WTC11 (cell line): ENCODE measurements around the gene HTR1B. TPM values are rescaled to one million over a fixed set of nuclear protein-coding genes. Genes with fewer than 3 reads are reported as not detected.
A peak's percentile ranks its signal among the peaks of the same experiment; 100 is the strongest.

ENCODE experiments used
- ATAC-seq: fragments of 200-7000 bp; cut with Tn5 transposase; 2 replicates; pipeline ENCODE4 v1.10.0; 2021; ENCODE audit warnings: mild to moderate bottlenecking, moderate library complexity
- CTCF ChIA-PET: fragments of 300-600 bp; sonication (Branson Sonifier 250); formaldehyde crosslinking; loops from one replicate; lab custom pipeline; 2021; ENCODE audit warnings: antibody characterized with exemption; lab: Charles Lee
- POLR2A ChIA-PET: fragments of 350-600 bp; sonication (Branson Sonifier 250); formaldehyde crosslinking; loops from one replicate; lab custom pipeline; 2021; ENCODE audit warnings: antibody characterized with exemption; lab: Charles Lee
- DNase-seq: peaks from one replicate; pipeline ENCODE4 v3.0.0; 2021; ENCODE audit warnings: low spot score
- H3K27ac Mint-ChIP-seq: 2 replicates; pipeline ENCODE4 v1.8.0; 2021; ENCODE audit warnings: mixed read lengths
- H3K27me3 Mint-ChIP-seq: 2 replicates; pipeline ENCODE4 v1.8.0; 2021; ENCODE audit warnings: low read depth, mild to moderate bottlenecking, moderate library complexity, mixed read lengths
- H3K36me3 Mint-ChIP-seq: 2 replicates; pipeline ENCODE4 v1.8.0; 2021; ENCODE audit warnings: mixed read lengths
- H3K4me1 Mint-ChIP-seq: 2 replicates; pipeline ENCODE4 v1.8.0; 2022; ENCODE audit warnings: mixed read lengths
- H3K4me3 Mint-ChIP-seq: 2 replicates; pipeline ENCODE4 v1.8.0; 2021; ENCODE audit warnings: mild to moderate bottlenecking, moderate library complexity, mixed read lengths
- H3K9me3 Mint-ChIP-seq: 2 replicates; pipeline ENCODE4 v1.8.0; 2021; ENCODE audit warnings: mixed read lengths
- AFF4 ChIP-seq: sonication (generic); formaldehyde crosslinking; IDR thresholded peaks from 2 replicates; pipeline ENCODE4 v1.8.1; 2023; ENCODE audit warnings: mild to moderate bottlenecking, missing genetic modification reagents, borderline replicate concordance
- CDX4 ChIP-seq: fragments of 250-450 bp; sonication (Bioruptor Pico); IDR thresholded peaks from 2 replicates; pipeline ENCODE4 v1.9.0; 2021; ENCODE audit warnings: moderate library complexity, mild to moderate bottlenecking, inconsistent platforms, borderline replicate concordance
- E2F5 ChIP-seq: sonication (generic); formaldehyde crosslinking; IDR thresholded peaks from 2 replicates; pipeline ENCODE4 v1.8.1; 2022; ENCODE audit warnings: mild to moderate bottlenecking, moderate library complexity, missing genetic modification reagents
- ERG ChIP-seq: fragments of 250-450 bp; sonication (Bioruptor Pico); IDR thresholded peaks from 2 replicates; pipeline ENCODE4 v1.8.0; 2021; ENCODE audit warnings: mild to moderate bottlenecking
- ESRRA ChIP-seq: sonication (generic); formaldehyde crosslinking; IDR thresholded peaks from 2 replicates; pipeline ENCODE4 v1.8.1; 2022; ENCODE audit warnings: mild to moderate bottlenecking, missing genetic modification reagents, borderline replicate concordance
- FOXP4 ChIP-seq: sonication (generic); formaldehyde crosslinking; IDR thresholded peaks from 2 replicates; pipeline ENCODE4 v1.8.0; 2022; ENCODE audit warnings: mild to moderate bottlenecking, missing genetic modification reagents
- JAZF1 ChIP-seq: fragments of 250-450 bp; sonication (Bioruptor Pico); IDR thresholded peaks from 2 replicates; pipeline ENCODE4 v1.9.0; 2021; ENCODE audit warnings: moderate library complexity, mild to moderate bottlenecking, inconsistent platforms
- MXD4 ChIP-seq: fragments of 250-450 bp; sonication (Bioruptor Pico); IDR thresholded peaks from 2 replicates; pipeline ENCODE4 v1.8.0; 2021; ENCODE audit warnings: mild to moderate bottlenecking, moderate library complexity, borderline replicate concordance
- NFATC4 ChIP-seq: fragments of 250-450 bp; sonication (Bioruptor Pico); IDR thresholded peaks from 2 replicates; pipeline ENCODE4 v1.9.0; 2021; ENCODE audit warnings: mild to moderate bottlenecking
- NFE2L1 ChIP-seq: sonication (generic); formaldehyde crosslinking; IDR thresholded peaks from 2 replicates; pipeline ENCODE4 v1.8.1; 2023; ENCODE audit warnings: missing genetic modification reagents
- NR3C1 ChIP-seq: sonication (generic); formaldehyde crosslinking; conservative IDR thresholded peaks from 2 replicates; pipeline ENCODE4 v1.8.1; 2023; ENCODE audit warnings: low read depth, mild to moderate bottlenecking, missing genetic modification reagents
- PREB ChIP-seq: sonication (generic); formaldehyde crosslinking; IDR thresholded peaks from 2 replicates; pipeline ENCODE4 v1.8.1; 2022; ENCODE audit warnings: mild to moderate bottlenecking, missing genetic modification reagents, moderate library complexity, borderline replicate concordance
- RELA ChIP-seq: sonication (generic); formaldehyde crosslinking; IDR thresholded peaks from 2 replicates; pipeline ENCODE4 v1.8.1; 2022; ENCODE audit warnings: missing genetic modification reagents, mild to moderate bottlenecking, borderline replicate concordance
- USF2 ChIP-seq: sonication (generic); formaldehyde crosslinking; IDR thresholded peaks from 2 replicates; pipeline ENCODE4 v1.8.1; 2023; ENCODE audit warnings: mild to moderate bottlenecking, missing genetic modification reagents, moderate library complexity
- ZNF138 ChIP-seq: sonication (generic); formaldehyde crosslinking; conservative IDR thresholded peaks from 2 replicates; pipeline ENCODE4 v1.8.1; 2022; ENCODE audit warnings: mild to moderate bottlenecking, moderate library complexity, missing genetic modification reagents
- ZNF232 ChIP-seq: sonication (generic); formaldehyde crosslinking; IDR thresholded peaks from 2 replicates; pipeline ENCODE4 v1.8.0; 2022; ENCODE audit warnings: mild to moderate bottlenecking, missing genetic modification reagents
- ZNF416 ChIP-seq: fragments of 250-450 bp; sonication (Bioruptor Pico); IDR thresholded peaks from 2 replicates; pipeline ENCODE4 v1.9.0; 2021; ENCODE audit warnings: mild to moderate bottlenecking, inconsistent platforms
- ZNF423 ChIP-seq: fragments of 250-450 bp; sonication (Bioruptor Pico); IDR thresholded peaks from 2 replicates; pipeline ENCODE4 v2.1.2; 2022; ENCODE audit warnings: mild to moderate bottlenecking, moderate library complexity
- total RNA-seq: library from RNA; stranded (reverse); gene quantifications from 3 replicates; pipeline ENCODE4 v1.2.3, GENCODE V29; 2021

Gene HTR1B
- total RNA-seq, 1 experiment from 2014 or later: 1.5 TPM

GRCh38 chr6:77466451-77467437 is 3.5 kb upstream of the HTR1B start:
- Mint-ChIP-seq H3K4me1 (peaks cover 25% of the 10 kb centered on the region), H3K27me3 (peaks cover 78% of the 10 kb centered on the region), H3K9me3 (no peaks in the 10 kb centered on the region), H3K4me3 (peak overlapping the region; percentile 93), H3K27ac (no peak overlapping the region), H3K36me3 (no peaks in the 10 kb centered on the region)
- peak; percentile 18 for ATAC-seq
- POLR2A ChIA-PET: interaction anchor here (1.4 kb wide), 1 partner anchor 183 kb away, joined by 5 read pairs; no protein-coding TSS in a partner anchor
- TF ChIP-seq RELA (CRISPR knock-in tag) (no peak), JAZF1 (no peak), CDX4 (no peak), ESRRA (no peak)
- DNase-seq: peak; percentile 45
- CTCF ChIA-PET: interaction anchor here (0.8 to 2.4 kb wide), 10 partner anchors 9 to 1047 kb away, joined by 3 to 20 read pairs (median 4); no protein-coding TSS in a partner anchor

GRCh38 chr6:77466055-77466450 is 2.8 kb upstream of the HTR1B start:
- peak; percentile 25 for ATAC-seq
- Mint-ChIP-seq H3K4me3 (peak overlapping the region; percentile 93), H3K36me3 (no peaks in the 10 kb centered on the region), H3K27ac (no peak overlapping the region), H3K9me3 (no peaks in the 10 kb centered on the region), H3K27me3 (peaks cover 82% of the 10 kb centered on the region), H3K4me1 (peaks cover 28% of the 10 kb centered on the region)
- CTCF ChIA-PET: interaction anchor here (1.0 to 2.4 kb wide), 8 partner anchors 9 to 184 kb away, joined by 3 to 20 read pairs (median 4); no protein-coding TSS in a partner anchor
- DNase-seq: peak; percentile 71
- no peak for TF ChIP-seq PREB (CRISPR knock-in tag)
- no peak for TF ChIP-seq FOXP4
- no peak for TF ChIP-seq USF2 (CRISPR knock-in tag)
- no peak for TF ChIP-seq ZNF423 (CRISPR knock-in tag)
- TF ChIP-seq MXD4 (CRISPR knock-in tag): no peak
- no peak for TF ChIP-seq ZNF416
- no peak for TF ChIP-seq AFF4 (CRISPR knock-in tag)
- TF ChIP-seq NR3C1 (CRISPR knock-in tag): no peak
- TF ChIP-seq E2F5: no peak
- TF ChIP-seq ERG: no peak
- no peak for TF ChIP-seq NFE2L1 (CRISPR knock-in tag)
- TF ChIP-seq ZNF138 (CRISPR knock-in tag): no peak
- no peak for TF ChIP-seq NFATC4 (CRISPR knock-in tag)
- TF ChIP-seq ZNF232 (CRISPR knock-in tag): no peak
- POLR2A ChIA-PET: no interaction called here
